HG03159 (cell line): ENCODE data around the gene ZNF318.
"Not testable (repeated sequence)": the region's sequence is repeated elsewhere in the genome, so short reads cannot be mapped to it uniquely, and the experiment has no call there.

ENCODE experiments used
- ATAC-seq: cut with Tn5 transposase; IDR thresholded peaks from one replicate; pipeline ENCODE4 v1.9.1; 2021; ENCODE audit warnings: mild to moderate bottlenecking, moderate library complexity; ENCODE audit not compliant: unreplicated experiment

ZNF318 gene

DNA sequence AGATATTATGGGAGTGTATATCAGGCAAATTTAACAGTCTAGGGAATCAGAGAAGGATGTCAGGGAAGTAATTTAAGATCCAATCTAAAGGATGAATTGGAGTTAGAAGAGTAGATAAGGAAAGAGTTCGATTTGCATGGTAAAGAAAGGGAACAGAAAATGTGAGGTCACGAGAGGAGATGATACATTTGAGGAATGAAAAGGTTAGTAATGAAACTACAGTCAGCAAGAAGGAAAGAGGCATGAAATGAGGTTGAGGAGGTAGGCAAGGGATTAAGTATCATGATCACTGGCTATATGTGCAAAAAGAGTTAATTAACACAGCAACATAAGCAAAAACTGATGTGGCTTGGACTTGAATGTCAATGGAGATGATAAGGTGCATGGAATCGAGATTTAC is 22.4 kb downstream of the ZNF318 start:
- no peak for ATAC-seq

DNA sequence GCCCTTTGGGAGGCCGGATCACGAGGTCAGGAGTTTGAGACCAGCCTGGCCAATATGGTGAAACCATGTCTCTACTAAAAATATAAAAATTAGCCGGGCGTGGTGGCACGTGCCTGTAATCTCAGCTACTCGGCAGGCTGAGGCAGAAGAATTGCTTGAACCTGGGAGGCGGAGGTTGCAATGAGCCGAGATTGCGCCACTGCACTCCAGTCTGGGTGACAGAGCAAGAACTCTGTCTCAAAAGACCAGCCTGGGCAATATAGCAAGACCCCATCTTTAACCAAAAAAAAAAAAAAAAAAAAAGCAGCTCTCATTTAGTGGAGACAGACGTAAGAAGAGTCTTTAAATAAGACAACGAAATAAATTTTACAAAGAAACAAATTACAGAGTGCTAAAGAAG is 23.2 kb downstream of the ZNF318 start:
- ATAC-seq: not testable (repeated sequence)

DNA sequence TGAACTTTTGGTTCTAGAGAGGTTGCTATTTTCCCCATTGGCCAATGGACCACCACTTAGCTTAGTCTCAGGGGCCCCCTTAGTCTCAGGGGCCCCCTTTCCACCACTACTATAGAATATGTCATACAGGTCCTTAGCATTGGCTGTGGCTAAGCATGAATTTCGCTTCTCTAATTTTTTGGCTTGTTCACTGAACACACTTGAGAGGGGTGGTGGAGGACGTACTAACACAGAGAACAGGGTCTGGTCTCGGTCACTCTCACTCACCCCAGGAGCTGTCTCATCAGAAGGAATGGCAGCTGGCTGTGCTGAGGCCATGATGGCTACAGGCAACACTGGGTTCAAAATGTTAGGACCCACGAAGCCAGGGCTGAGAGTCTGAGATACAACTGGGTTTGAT is 30.3 kb downstream of the ZNF318 start:
- ATAC-seq: peak; percentile 77

DNA sequence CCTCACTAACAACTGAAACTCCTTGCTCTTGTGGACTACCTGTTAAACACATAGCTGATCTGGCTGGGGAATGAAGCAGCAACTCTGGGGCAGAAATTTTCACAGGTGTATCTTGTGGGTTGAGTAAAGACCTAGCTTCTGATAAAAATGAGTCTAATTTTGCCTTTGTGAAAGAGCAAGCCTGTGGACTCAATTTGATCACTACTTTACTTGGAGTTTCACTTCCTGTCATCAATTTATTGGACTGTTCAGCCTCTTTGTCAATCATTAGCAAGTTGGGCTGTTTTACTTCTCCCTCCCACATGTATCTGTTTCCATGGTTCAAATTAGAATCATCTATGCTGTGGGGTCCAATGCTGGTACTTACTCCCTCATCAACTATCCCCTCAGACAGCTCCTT is 31.2 kb downstream of the ZNF318 start:
- peak; percentile 45 for ATAC-seq

DNA sequence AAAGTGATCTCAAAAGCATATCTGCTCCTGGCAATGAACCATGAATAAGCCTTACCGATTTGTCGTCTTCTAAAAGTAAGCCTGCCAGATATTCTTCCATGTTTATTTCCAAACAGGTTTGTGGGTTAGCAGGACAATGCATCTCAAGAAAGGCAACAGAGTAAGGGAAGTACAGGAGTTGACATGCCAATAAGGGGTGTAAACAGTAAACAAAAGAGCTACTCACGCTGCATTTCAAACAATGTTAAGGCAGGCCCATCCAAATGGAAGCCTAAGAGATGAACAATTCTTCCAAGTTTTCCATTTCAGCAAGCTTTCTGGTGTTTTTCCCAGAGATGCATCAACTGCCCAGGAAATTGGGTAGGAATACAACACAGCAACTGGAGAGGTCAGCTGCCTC is 33.1 kb downstream of the ZNF318 start:
- no peak for ATAC-seq

DNA sequence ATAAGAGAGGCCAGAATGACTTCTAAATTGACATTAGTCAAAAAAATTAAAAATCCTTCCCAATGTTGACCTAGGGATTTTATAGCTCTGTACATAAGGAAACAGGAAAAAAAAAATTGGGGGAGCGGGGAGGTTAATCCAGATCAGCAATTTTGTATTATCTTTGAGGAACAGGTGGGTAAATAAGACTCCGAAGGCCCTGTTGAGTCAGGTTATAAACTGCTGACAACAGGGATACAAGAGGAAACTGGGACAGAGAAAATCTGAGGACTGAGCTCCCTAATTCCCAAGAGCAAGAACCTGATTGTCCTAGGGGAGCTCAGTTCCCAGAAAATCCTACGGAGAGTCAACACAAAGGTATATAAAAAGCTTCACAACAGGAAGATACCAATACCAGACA is 34.0 kb downstream of the ZNF318 start:
- no peak for ATAC-seq

DNA sequence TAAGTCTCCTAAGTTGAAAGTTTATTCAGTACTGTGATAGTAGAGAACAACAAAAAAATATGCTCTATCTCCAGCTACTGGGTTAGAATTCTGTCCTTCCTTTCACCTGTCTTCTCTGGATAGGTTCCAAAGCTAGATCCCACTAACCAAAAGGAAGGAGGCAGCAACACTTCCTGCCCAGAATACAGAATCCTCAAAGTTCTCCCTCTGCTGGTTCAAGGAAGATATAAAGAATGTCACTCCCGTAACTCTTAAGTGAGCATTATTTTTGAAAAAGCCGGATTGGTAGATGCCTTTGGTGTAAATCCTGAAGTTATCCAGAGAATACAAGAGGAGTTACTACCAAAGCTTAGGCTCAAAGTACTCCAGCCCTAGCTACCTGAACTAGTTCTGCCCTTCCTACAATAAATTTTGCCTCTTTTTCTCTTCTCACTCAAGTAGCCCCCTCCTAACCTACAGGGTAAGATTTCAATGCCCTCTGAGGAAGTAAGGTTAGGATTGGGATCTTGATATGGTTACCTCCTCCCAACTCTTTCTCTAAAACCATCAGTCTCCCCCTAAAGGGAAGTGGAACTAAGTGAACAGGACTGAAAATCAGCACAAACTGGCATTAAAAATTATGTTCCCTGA is 34.9 kb downstream of the ZNF318 start:
- ATAC-seq: no peak

DNA sequence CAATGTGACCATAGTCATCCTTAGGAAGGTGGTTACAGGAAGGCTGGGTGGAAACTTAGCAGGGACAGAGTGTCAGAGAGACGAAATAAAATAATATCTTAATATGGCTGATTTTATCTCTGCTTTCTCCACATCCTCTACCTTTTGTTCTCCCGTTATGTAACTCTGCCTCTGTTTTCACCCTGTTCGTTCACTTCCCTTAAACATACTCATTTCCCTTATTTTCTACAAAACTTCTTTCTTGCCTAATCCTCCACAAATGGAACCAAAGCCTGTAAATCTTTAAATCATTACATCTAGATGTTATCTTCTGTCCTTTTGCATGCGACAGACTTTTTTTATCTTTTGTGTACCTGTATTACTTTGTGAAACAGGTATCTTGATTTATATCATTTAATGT is 37.6 kb downstream of the ZNF318 start:
- ATAC-seq: no peak

DNA sequence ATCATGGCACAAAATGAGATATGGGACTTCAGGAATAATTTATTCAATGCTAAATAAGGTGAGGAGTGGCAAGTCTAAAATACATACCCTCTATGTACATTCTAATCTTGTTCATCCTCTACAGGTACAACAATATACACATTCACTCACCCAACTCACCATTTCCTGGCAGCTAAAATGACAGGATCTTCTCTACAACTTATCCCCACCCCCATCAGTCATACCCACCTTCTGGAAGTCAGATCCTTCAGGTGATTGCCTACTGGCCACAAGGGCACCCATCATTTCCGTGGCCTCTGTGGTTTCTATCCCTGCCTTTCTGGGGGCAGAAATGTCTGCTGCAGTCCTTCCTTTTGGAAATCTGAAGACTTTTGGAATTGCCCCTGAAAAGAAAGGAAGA is 38.0 kb downstream of the ZNF318 start:
- no peak for ATAC-seq

DNA sequence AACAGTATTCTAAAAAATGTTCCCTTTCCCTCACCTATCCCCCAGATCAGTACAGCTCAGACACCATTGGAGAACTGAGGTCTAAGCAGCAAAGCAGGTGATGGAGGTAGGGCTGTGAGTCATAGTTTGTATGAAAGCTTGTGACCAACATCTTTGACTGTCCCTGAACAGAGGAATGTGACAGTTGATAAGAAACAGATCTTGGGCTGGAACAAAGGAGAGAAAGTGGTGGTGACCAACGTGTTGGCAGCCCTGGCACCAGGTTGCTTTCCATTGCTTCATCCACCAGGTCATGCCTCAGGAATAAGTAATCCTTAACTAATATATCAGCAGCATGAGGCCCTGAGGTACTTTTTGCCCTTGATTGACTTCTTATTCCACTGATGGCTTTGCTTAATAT is 40.9 kb downstream of the ZNF318 start:
- ATAC-seq: no peak

DNA sequence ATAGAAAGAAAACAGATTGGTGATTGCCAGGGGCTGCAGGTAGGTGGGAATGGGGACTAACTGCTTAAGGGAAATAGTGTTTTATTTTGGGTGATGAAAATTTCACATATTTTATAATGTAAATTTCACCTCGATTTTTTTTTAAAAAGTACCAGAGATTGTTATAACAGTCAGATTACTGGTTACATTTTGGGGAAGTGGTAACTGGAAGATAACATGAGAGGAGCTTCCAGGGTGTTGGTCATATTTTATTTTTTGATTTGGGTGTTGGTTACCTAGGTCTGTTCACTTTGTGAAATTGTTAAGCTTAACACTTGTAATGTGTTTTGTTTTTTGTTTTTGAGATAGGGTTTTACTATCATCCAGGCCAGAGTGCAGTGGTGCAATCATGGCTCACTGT is 43.6 kb downstream of the ZNF318 start:
- ATAC-seq: no peak

DNA sequence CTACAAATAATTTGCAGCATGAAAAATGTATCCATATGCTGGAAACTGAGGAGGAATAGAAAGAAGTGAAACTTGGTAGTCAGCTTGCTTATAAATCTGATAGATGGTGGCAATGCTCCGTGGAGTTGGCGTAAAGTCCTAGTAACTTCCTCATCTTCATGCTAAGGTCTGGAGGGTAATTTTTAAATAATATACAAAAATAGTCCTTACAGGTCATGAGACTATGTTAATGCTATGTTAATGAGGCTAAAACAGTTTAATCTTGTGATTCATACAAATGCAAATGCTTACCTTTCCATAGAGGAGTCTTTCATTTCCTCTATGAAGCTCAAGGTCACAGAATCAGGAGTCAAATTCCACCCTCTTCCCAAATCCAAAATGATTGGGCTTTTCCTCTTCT is 51.4 kb downstream of the ZNF318 start:
- no peak for ATAC-seq

DNA sequence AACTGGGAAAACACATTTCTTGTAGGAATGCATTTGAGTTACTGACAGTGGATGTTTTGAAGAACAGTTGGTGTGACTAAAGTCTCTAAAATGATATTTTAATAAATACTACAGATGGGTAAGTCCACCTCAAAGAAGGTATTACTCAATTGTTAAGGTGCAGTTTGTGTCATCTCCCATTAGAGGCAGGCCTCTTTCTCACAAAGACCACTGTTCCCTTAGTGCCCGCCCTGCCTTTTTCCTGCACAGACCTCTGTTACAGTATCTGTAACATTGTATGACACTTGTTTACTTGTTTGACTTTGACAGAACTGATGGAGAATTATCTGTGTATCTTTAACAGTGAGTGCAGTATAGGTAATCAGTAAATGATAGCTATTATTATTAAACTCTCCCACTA is 55.6 kb downstream of the ZNF318 start:
- ATAC-seq: no peak

DNA sequence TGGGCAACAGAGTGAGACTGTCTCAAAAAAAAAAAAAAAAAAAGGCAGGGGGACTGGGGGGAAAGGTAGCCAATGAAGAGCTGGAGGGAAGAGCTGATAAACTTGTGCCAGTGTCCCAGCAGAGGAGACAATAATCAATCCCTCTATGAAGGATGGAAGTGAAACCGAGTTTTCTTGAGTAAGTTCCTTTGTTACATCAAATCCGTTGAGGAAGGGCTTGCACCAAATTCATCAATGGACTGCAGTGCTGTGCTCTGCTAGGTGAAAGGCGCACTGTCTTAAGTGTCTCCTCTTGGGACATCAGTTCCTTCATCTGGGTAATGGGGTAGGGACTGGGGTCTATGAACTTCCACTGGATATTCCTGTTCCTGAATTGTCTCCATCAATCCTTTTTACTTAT is 57.8 kb downstream of the ZNF318 start:
- ATAC-seq: no peak

DNA sequence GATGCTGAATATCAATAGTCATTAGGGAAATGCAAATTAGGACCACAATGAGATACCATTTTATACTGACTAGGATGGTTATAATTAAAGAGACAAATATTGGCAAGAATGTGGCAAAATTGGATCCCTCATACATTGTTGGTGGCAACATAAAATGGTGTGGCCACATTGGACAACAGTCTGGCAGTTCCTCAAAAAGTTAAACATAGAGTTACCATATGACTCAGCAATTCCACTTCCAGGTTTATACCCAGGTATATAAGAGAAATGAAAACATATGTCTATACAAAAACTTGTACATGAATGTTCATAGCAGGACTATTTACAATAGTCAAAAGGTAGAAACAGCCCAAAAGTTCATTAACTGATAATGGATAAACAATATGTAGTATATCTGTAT is 58.8 kb downstream of the ZNF318 start:
- no peak for ATAC-seq

DNA sequence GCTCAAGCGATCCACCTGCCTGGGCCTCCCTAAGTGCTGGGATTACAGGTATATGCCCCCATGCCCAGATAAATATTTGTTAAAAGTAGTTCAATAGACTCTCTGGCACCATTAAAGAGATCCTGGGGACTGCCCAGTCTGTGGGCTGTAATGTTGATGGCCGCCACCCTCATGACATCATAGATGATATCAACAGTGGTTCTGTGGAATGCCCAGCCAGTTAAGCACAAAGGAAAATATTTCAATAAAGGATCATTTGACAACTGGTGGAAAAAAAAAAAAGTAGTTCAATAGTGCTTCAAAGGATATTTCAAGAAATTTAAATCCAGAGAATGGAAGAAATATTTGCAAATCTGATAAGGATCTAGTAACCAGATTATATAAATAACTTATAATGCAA is 59.3 kb downstream of the ZNF318 start:
- no peak for ATAC-seq

DNA sequence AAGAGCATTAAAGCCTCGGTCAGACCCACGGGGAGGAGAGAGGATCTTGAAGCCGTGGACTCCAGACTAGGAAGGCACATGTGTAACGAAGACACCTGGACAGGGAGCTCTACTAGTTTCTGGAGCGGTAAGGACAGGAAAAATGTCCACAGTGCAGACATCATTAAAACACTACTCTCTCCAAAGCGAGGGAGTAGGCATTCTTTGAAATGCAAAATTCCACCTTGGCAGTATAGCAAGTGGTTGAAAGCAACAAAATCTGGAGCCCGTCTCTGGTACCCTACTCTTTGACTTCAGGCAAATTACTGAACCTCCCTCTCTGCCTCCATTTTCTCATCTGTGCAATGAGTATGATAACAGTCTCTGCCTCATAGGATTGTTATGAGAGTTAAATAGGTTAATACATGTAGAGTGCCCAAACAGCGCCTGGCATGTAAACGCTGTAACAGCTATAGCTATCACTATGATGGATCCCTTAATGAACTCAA is 60.4 kb downstream of the ZNF318 start:
- ATAC-seq: no peak

DNA sequence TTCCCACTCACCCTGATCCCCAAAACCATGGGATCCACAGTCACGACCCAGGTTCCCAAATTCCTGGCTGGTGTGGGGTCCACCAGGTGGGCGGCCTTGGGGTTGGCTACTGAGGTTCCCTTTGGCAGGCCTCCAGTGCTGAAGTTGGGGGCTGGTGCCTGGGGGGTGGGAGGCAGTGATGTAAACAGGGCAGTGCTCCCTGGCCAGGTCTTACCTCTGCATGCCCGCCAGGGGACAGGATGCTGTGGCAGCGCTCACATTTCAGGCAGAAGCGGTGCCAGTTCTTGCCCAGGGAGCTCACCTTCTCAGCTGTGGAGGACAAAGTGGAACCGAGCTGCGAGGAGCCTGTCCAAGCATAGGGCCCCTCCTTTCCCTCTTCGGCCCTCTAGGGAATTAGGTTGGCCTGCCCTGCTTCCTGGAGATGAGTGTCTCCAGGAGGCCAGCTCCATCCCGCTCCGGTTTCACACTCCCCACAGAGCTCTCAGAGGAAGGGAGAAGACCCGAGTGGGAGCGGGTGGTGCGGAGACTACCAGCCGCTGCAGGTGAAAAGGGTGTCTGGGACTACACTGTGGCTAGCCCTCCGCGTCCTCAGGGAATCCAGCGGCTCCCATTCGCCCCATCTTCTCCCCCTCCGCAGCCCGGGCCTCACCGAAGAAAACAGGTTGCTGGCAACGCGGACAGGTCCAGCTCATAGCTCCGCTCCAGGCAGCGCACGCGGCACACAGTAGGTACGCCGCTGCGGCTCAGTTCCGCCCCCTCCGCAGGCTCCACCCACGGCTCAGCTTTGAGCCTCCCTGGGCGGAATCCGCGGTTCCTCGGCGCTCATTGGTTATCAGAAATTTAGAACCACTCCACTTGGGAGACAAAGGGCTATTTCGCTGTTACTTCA is 61.1 kb downstream of the ZNF318 start, which contains the start of gene CRIP3:
CRIP3 (minus strand) TSS at position 726 of the 889 bp plus-strand sequence; CDS start at position 692, 34 bp downstream.
- peak; percentile 53 for ATAC-seq

DNA sequence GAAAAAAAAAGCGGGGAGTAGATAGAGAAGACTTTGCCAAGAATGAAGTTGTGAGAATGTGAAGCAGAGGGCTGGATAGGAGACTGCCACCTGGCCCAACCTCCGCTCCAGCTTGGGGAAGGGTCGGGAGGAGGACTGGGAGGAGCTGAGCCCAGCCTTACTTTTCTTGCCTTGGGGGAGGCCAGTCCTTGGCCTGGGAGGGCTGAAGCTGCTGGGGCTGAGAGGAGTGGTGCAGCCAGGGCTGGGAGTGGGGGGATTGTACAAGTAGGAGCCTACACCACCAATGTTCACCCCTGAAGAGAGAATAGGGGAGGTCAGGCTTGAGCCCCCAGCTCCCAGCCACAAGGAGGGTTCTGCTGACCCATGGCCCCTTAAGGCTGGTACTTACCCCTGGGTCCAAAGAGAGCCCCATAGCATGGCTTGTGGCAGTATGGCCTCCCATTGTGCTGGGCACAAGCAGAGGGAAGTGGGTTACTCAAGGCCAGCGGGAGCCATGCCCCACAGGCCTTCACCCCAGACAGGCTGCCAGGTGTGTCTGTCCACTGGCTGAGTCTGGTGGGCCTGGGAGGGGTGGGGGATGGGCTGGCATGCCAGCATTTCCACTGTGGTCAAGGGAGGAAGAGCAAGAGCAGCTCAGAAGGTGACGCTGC is 61.9 kb downstream of the ZNF318 start:
- ATAC-seq: no peak

DNA sequence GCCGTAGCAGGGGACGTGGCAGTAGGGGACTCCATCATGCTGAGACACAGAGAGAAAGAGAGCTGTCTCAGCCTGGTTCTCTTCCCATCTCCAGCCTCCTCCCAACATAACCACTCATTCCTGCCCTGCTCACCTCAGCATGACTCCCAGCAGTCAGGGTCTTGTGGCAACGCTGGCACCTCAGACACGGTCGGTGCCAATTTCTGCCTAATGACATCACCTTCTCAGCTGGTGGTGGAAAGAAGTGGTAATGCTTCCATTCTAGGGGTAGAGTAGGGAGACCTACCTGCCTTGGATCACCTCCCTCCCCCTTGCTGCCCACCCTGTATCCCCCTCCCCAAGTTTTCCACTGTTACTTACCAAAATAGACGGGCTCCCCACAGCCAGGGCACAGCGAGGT is 63.4 kb downstream of the ZNF318 start:
- no peak for ATAC-seq

DNA sequence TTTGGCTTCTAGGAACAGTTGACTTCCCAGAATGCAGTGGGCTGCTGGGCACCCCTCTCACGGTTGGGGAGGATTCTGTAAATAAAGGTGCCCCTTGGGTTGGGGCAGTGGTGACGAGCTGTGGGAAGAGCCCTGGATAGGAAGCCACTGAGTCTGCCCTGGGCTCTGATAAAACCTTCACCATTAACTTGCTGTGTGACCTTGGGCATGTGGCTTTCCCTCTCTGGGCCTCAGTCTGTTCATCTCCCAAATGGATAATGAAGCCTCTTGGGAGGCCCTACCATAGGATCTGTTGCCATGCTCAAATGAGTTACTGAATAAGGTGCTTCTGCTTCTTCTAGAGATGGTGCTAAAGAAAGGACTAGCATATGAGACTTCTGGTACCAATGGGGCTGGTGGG is 64.6 kb downstream of the ZNF318 start:
- no peak for ATAC-seq

DNA sequence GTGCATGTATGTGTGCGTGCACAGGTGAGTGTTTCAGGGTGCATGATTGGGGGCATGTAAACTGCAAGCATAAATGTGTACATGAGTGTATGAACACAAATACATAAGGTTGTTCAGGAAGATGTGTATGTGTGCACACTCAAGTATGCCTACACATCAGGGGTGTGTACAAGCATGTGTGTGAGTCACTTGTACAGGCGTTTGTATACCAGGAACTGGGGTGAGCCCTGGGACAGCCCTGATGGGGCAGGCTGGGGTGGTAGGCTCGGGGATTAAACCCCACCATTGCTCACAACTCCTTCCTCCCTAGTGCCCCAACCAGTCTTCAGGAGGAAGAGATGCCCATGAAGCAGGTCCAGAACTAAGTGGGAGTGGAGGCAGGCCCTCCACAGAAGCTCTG is 65.1 kb downstream of the ZNF318 start:
- no peak for ATAC-seq
